ENCODE results near the gene TNF. TPM values are rescaled to one million over a fixed set of nuclear protein-coding genes. Genes with fewer than 3 reads are reported as not detected.
"Not testable (repeated sequence)": the region's sequence is repeated elsewhere in the genome, so short reads cannot be mapped to it uniquely, and the experiment has no call there.

Gene TNF
- total and polyA plus RNA-seq, 11 donors, result 0.15 to 7.6 (median 0.44) TPM; not detected in 1

- not testable (repeated sequence) for H3K4me3 ChIP-seq, H3K27me3 ChIP-seq, H3K9me3 ChIP-seq
- DNase-seq (peak in 4 of 5 donors; percentile 63 to 76 (median 72)), ATAC-seq (peak in 2 of 4 donors; percentile 9 to 13)
- TF ChIP-seq, protein P1, sequence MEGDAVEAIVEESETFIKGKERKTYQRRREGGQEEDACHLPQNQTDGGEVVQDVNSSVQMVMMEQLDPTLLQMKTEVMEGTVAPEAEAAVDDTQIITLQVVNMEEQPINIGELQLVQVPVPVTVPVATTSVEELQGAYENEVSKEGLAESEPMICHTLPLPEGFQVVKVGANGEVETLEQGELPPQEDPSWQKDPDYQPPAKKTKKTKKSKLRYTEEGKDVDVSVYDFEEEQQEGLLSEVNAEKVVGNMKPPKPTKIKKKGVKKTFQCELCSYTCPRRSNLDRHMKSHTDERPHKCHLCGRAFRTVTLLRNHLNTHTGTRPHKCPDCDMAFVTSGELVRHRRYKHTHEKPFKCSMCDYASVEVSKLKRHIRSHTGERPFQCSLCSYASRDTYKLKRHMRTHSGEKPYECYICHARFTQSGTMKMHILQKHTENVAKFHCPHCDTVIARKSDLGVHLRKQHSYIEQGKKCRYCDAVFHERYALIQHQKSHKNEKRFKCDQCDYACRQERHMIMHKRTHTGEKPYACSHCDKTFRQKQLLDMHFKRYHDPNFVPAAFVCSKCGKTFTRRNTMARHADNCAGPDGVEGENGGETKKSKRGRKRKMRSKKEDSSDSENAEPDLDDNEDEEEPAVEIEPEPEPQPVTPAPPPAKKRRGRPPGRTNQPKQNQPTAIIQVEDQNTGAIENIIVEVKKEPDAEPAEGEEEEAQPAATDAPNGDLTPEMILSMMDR (IDR thresholded peaks at IDR 0.05), result peak in 11 of 12 donors; percentile 16 to 61 (median 49)
- WGBS, 4 donors, result 35 to 51% (median 46%) methylated on average over 5 of the region's 5 CpGs
- Histone ChIP-seq H3K36me3 (peaks cover 0 to 63% (median 38%) of the 10 kb centered on the region in 9 donors), H3K27ac (peak overlapping the region in 5 of 12 donors; percentile 12 to 44 (median 30)), H3K4me1 (peaks cover 0 to 27% (median 12%) of the 10 kb centered on the region in 12 donors)
- intact Hi-C loops (cut with DNase I), result loop anchor here in 2 of 10 donors (1.0 to 2.0 kb wide), 2 partner anchors 47 kb away; no protein-coding TSS in a partner anchor
Measured at GRCh38 chr6:31551371-31551770, 24.0 kb upstream of the TNF start.

- no peaks in the 10 kb centered on the region for H3K27me3 ChIP-seq
- WGBS, 4 donors, result 67 to 76% (median 72%) methylated on average over 3 of the region's 3 CpGs
- ATAC-seq (no peak), DNase-seq (no peak)
- intact Hi-C loops (cut with DNase I), result no loop called here
- H3K9me3 ChIP-seq, result no peaks in the 10 kb centered on the region
- TF ChIP-seq, protein P1 (IDR thresholded peaks at IDR 0.05), result no peak
- TF ChIP-seq POLR2A (IDR thresholded peaks at IDR 0.05), result no peak
- H3K36me3 ChIP-seq, result peaks cover 0 to 66% (median 35%) of the 10 kb centered on the region in 9 donors
- H3K4me3 ChIP-seq, result no peak overlapping the region
- H3K27ac ChIP-seq, result peak overlapping the region in 1 of 12 donors; percentile 15
- H3K4me1 ChIP-seq, result peaks cover 7 to 59% (median 35%) of the 10 kb centered on the region in 12 donors
Measured at GRCh38 chr6:31556307-31556706, 19.1 kb upstream of the TNF start.

GRCh38 chr6:31557443-31558317 is 17.7 kb upstream of the TNF start:
- ATAC-seq (peak in 1 of 4 donors; percentile 5), DNase-seq (no peak)
- Histone ChIP-seq H3K27ac (peak overlapping the region in 11 of 12 donors; percentile 27 to 90 (median 79)), H3K36me3 (peaks cover 0 to 55% (median 35%) of the 10 kb centered on the region in 9 donors), H3K9me3 (no peaks in the 10 kb centered on the region), H3K4me1 (peaks cover 7 to 67% (median 35%) of the 10 kb centered on the region in 12 donors), H3K27me3 (no peaks in the 10 kb centered on the region), H3K4me3 (peak overlapping the region in 2 of 12 donors; percentile 15 to 40)
- 56 to 67% (median 62%) methylated on average over 22 to 24 of the region's 24 CpGs for WGBS, 4 donors
- TF ChIP-seq POLR2A (IDR thresholded peaks at IDR 0.05), result no peak
- TF ChIP-seq, protein P1 (IDR thresholded peaks at IDR 0.05), result no peak
- intact Hi-C loops (cut with DNase I), result no loop called here

- DNase-seq, result no peak
- ATAC-seq, result no peak
- intact Hi-C loops (cut with DNase I), result no loop called here
- H3K4me3 ChIP-seq, result peak overlapping the region in 2 of 12 donors; percentile 15 to 40
- H3K4me1 ChIP-seq, result peaks cover 7 to 72% (median 35%) of the 10 kb centered on the region in 12 donors
- H3K27ac ChIP-seq, result peak overlapping the region in 11 of 12 donors; percentile 27 to 90 (median 79)
- peaks cover 0 to 54% (median 33%) of the 10 kb centered on the region in 9 donors for H3K36me3 ChIP-seq
- no peaks in the 10 kb centered on the region for H3K9me3 ChIP-seq
- H3K27me3 ChIP-seq, result no peaks in the 10 kb centered on the region
- no peak for TF ChIP-seq POLR2A (IDR thresholded peaks at IDR 0.05)
- TF ChIP-seq, protein P1 (IDR thresholded peaks at IDR 0.05), result no peak
- WGBS, 4 donors, result 64 to 87% (median 71%) methylated on average over 8 of the region's 8 CpGs
Measured at GRCh38 chr6:31558318-31558625, 17.1 kb upstream of the TNF start.

Data from heart left ventricle (tissue), 16 donors.